NCI-H2196 (cell line): ENCODE data around the gene OXCT1.
"Not testable (repeated sequence)": the region's sequence is repeated elsewhere in the genome, so short reads cannot be mapped to it uniquely, and the experiment has no call there.

ENCODE experiments used
- DNase-seq: peaks from one replicate; lab custom pipeline; 2025; ENCODE audit not compliant: unreplicated experiment; lab: John Stamatoyannopoulos, UW

Gene OXCT1

DNA sequence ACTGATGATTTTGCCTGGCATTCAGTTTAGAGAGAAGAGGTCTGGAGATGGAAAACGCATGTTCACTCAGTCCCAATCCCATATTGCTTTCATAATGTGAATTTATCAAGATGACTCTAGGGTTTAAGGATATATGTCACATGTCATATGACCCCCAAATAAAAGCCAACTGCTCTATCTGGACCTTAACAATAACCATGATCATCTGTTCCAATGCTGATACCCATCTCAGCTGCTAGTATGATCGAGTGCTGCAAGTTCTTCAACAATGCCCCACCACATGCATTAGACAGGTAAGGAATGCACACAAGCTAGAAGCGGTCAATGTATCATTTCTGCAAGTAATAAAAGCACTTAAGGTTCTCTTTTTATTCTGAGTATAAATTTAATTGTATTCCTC is 91.8 kb downstream of the OXCT1 start:
- no peak for DNase-seq

GRCh38 chr5:41776435-41776834 is 93.8 kb downstream of the OXCT1 start:
- no peak for DNase-seq

GRCh38 chr5:41773799-41774198 is 96.4 kb downstream of the OXCT1 start:
- no peak for DNase-seq

GRCh38 chr5:41772785-41773442 is 97.3 kb downstream of the OXCT1 start:
- DNase-seq: no peak

GRCh38 chr5:41772056-41772455 is 98.2 kb downstream of the OXCT1 start:
- no peak for DNase-seq

DNA sequence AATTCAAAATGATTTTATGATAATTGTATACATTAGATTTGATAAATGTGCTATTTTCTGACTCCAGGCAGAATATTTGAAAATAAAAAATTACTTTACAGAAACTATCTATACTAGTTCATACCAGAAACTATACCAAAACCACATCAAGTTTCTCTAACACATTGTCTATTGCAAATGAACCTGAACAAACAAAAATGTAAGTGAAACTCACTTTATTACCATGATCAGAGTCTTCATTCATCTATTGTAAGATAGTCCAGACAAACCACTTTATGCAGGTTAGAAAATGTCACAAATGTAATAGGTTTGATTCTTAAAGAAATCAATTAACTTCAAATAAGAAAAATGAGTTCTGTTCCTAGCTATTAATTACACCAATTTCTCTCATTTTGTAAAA is 99.4 kb downstream of the OXCT1 start:
- no peak for DNase-seq

GRCh38 chr5:41768692-41769091 is 101.5 kb downstream of the OXCT1 start:
- DNase-seq: no peak

DNA sequence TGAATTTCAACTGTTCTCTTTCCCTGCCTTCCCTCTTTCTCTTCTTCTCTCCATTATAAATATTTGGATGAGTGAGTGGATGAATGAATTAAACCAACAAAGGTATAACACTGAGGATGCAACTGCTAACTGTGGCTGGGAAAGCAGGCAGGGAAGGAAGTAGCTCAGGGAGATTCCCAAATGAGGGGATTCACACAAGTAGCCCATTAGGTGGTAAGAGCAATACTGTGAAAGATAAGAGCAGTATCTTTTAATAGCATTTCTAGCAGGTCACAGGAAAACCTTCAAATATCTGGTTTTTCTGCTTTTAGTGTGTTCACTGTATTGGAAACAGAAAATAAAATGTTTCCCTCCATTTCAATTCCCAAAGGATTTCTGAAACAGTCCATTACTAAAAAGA is 105.6 kb downstream of the OXCT1 start:
- DNase-seq: no peak

GRCh38 chr5:41763574-41763973 is 106.7 kb downstream of the OXCT1 start:
- no peak for DNase-seq

DNA sequence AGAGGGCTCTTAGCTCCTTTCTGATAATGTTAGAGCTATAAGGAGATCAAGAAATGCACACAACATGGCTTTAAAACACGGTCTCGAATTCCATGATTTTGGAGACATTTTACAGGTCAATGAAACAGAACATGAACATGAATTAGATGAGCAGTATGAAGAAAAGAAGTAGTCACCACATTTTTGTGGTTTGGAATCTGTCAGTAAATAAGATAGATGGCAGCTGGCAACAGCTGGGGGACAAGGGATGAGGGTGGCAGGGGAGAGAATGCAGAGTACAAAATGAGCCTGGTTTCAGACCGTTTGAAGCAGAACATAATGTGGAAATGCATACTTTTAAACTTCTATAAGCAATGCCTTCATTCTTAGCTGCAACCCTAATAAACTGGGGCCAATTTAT is 107.1 kb downstream of the OXCT1 start:
- DNase-seq: no peak

DNA sequence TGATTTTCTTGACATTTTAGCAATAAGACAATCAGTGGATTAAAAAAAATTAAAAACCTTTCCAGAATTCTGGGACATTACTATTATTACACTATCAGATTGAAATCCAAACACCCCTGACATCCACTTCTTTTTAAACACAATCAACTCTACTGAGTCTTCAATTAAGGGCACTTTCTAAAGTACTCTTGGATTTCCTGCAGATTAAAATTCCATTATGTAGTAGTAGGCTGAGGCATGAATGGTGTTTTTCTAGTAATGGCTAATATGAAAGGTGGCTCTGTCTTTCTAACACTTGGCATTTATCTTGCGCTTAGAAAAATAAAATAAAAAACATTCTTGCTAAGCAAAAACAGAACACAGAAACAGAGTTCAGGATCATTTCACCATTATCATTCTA is 107.8 kb downstream of the OXCT1 start:
- no peak for DNase-seq

- no peak for DNase-seq
Observed at GRCh38 chr5:41761663-41762062, 108.6 kb downstream of the OXCT1 start.

GRCh38 chr5:41755705-41756104 is 114.5 kb downstream of the OXCT1 start:
- no peak for DNase-seq

DNA sequence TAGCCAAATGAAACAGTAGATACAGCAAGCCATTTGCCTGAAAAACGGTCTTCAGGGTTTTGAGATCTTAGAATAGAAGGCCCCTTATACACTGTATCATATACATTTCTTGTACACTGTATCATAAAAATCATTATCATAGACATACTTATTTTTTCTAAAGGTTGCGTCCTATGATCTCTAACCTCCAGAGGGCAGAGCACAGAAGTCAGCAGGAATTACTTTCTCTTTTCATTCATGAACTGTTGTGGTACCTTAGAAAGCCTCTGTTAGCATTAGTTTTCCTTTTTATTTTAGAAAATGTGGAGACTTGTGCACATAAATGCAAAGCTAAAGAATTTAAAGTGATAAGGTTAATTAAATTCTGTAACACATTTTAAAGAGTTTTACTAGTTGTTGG is 115.4 kb downstream of the OXCT1 start:
- no peak for DNase-seq

GRCh38 chr5:41751867-41752266 is 118.4 kb downstream of the OXCT1 start:
- no peak for DNase-seq

- no peak for DNase-seq
Observed at GRCh38 chr5:41748631-41749030, 121.6 kb downstream of the OXCT1 start.

- DNase-seq: no peak
Observed at GRCh38 chr5:41747708-41748107, 122.5 kb downstream of the OXCT1 start.

DNA sequence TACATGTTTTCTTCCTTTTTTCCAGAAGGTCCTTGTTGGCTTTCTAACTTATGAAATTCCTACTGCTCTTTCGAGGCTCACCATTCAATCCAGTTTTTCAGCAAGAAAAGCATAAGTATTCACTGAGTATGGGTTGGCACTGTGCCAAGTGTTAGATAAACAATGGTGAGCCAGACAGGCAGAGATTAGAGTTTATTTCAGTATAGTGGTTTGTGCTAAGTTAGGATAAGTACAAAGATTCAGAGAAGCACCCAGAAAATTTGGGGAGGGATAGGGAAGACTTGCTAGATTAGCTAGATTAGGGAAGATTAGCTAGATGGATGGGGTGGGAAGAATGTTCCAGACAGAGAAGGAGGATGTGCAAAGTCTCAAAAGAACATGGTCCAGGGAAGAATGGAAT is 122.9 kb downstream of the OXCT1 start:
- DNase-seq: peak; percentile 40

- not testable (repeated sequence) for DNase-seq
Observed at GRCh38 chr5:41742608-41743007, 127.6 kb downstream of the OXCT1 start.

DNA sequence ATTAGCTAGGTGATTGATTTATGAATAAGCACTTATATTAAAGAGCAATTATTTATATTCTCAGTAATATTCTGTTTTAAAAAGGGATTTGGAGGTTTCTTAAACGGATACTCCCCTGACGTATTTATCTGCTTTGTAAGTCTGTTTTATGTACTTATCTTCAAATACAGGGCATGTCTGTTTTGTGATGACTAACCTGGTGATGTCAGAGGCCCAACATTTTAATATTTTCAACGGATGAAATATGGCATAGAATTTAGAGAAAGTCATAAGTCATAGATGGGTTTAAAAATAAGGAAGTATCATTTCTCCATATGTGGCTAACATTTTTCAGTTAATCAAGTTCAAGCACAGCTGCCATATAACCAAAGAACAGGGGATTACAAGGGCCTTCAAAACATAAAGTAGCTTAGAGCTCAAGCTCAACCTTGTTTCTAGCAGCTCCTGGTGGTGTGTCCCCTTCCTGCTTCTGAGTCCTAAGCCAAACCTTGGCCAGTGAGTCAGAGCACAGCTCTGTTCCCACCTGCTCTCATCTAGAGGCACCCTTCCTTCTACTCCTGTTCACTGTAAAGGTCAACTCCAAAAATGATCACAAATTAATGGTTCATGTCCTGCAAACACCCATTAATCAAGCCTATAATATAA is 131.4 kb downstream of the OXCT1 start:
- no peak for DNase-seq

- DNase-seq: no peak
Observed at GRCh38 chr5:41736641-41737040, 133.6 kb downstream of the OXCT1 start.

DNA sequence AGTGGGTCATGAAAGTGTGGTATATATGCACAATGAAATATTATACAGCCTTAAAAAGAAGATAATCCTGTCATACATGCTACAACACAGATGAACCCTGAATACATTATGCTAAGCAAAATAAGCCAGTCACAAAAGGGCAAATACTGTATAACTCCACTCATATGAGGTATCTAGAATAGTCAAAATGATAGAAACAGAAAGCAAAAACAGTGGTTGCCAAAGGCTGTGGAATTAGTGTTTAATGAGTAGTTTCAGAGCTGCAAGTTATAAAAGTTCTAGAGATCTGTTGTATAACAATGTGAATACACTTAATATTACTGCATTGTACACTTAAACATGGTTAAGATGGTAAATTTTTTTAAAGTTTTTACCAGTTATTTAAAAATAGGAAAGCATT is 135.0 kb downstream of the OXCT1 start:
- no peak for DNase-seq

DNA sequence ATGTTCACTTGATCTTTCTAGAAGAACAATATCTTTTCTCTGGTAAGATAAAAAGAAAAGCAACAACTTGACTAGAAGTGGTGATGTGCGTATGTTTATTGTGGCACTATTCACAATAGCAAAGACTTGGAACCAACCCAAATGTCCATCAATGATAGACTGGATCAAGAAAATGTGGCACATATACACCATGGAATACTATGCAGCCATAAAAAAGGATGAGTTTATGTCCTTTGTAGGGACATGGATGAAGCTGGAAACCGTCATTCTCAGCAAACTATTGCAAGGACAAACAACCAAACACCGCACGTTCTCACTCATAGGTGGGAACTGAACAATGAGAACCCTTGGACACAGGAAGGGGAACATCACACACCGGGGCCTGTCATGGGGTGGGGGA is 140.8 kb downstream of the OXCT1 start:
- not testable (repeated sequence) for DNase-seq
